H7 (cell line): ENCODE results near the gene LUC7L2. TPM values are rescaled to one million over a fixed set of nuclear protein-coding genes. Genes with fewer than 3 reads are reported as not detected.
"Not testable (repeated sequence)": the region's sequence is repeated elsewhere in the genome, so short reads cannot be mapped to it uniquely, and the experiment has no call there.

Experiments
- DNase-seq: peaks from one replicate; pipeline ENCODE4 v3.0.0; 2012
- H3K27me3 ChIP-seq: 2 replicates; pipeline ENCODE4 v1.6.0; 2011; ENCODE audit warnings: mild to moderate bottlenecking, low read length; ENCODE audit not compliant: control insufficient read depth, insufficient read depth
- H3K36me3 ChIP-seq: replicated peaks from 2 replicates; pipeline ENCODE4 v1.5.1; 2011; ENCODE audit warnings: low read length; ENCODE audit not compliant: control insufficient read depth, insufficient read depth
- H3K4me3 ChIP-seq: 2 replicates; pipeline ENCODE4 v1.5.1; 2011; ENCODE audit warnings: low read depth, mild to moderate bottlenecking, control low read depth, low read length, moderate library complexity; ENCODE audit not compliant: insufficient read depth
- total RNA-seq: library from RNA; depleted of rRNA; stranded (reverse); fragments of >200 nt; shearing (Covaris generic); gene quantifications from 2 replicates; pipeline ENCODE4 v1.2.3, GENCODE V29; 2014

The LUC7L2 gene
- total RNA-seq, 1 experiment from 2014 or later: 43.4 TPM

- Histone ChIP-seq H3K4me3 (no peak overlapping the region), H3K27me3 (no peaks in the 10 kb centered on the region), H3K36me3 (peaks cover 7% of the 10 kb centered on the region)
Observed at GRCh38 chr7:139397192-139397591, 37.5 kb downstream of the LUC7L2 start.

GRCh38 chr7:139403601-139404000 is 43.9 kb downstream of the LUC7L2 start:
- DNase-seq: no peak
- Histone ChIP-seq H3K4me3 (no peak overlapping the region), H3K36me3 (peaks cover 33% of the 10 kb centered on the region), H3K27me3 (no peaks in the 10 kb centered on the region)

More at GRCh38 chr7:139397192-139397591, 37.5 kb downstream of the LUC7L2 start:
- no peak for DNase-seq

- no peak overlapping the region for H3K4me3 ChIP-seq
- no peak for DNase-seq
- H3K36me3 ChIP-seq: peaks cover 27% of the 10 kb centered on the region
- no peaks in the 10 kb centered on the region for H3K27me3 ChIP-seq
Observed at GRCh38 chr7:139407555-139407954, 47.9 kb downstream of the LUC7L2 start.

- not testable (repeated sequence) for H3K27me3 ChIP-seq, DNase-seq, H3K4me3 ChIP-seq
- peaks cover 14% of the 10 kb centered on the region for H3K36me3 ChIP-seq
Observed at GRCh38 chr7:139414743-139415402, 55.2 kb downstream of the LUC7L2 start.

- Histone ChIP-seq H3K4me3 (no peak overlapping the region), H3K27me3 (no peaks in the 10 kb centered on the region), H3K36me3 (peaks cover 15% of the 10 kb centered on the region)
- no peak for DNase-seq
Observed at GRCh38 chr7:139416405-139416804, 56.7 kb downstream of the LUC7L2 start.

GRCh38 chr7:139417478-139417877 is 57.8 kb downstream of the LUC7L2 start:
- H3K27me3 ChIP-seq: no peaks in the 10 kb centered on the region
- no peak overlapping the region for H3K4me3 ChIP-seq
- peaks cover 21% of the 10 kb centered on the region for H3K36me3 ChIP-seq
- no peak for DNase-seq

GRCh38 chr7:139421123-139421522 is 61.4 kb downstream of the LUC7L2 start:
- H3K4me3 ChIP-seq: no peak overlapping the region
- no peaks in the 10 kb centered on the region for H3K27me3 ChIP-seq
- DNase-seq: no peak
- peaks cover 18% of the 10 kb centered on the region for H3K36me3 ChIP-seq

GRCh38 chr7:139422126-139422525 is 62.4 kb downstream of the LUC7L2 start:
- H3K27me3 ChIP-seq: no peaks in the 10 kb centered on the region
- peaks cover 11% of the 10 kb centered on the region for H3K36me3 ChIP-seq
- H3K4me3 ChIP-seq: no peak overlapping the region
- DNase-seq: no peak

GRCh38 chr7:139423091-139423490 is 63.4 kb downstream of the LUC7L2 start:
- DNase-seq: no peak
- Histone ChIP-seq H3K36me3 (peaks cover 11% of the 10 kb centered on the region), H3K27me3 (no peaks in the 10 kb centered on the region), H3K4me3 (no peak overlapping the region)

GRCh38 chr7:139424004-139424403 is 64.3 kb downstream of the LUC7L2 start:
- Histone ChIP-seq H3K27me3 (no peaks in the 10 kb centered on the region), H3K4me3 (no peak overlapping the region), H3K36me3 (peaks cover 9% of the 10 kb centered on the region)
- DNase-seq: no peak

- not testable (repeated sequence) for H3K27me3 ChIP-seq, H3K36me3 ChIP-seq, H3K4me3 ChIP-seq, DNase-seq
Observed at GRCh38 chr7:139425701-139426100, 66.0 kb downstream of the LUC7L2 start.

GRCh38 chr7:139426258-139427028 is 66.7 kb downstream of the LUC7L2 start:
- Histone ChIP-seq H3K27me3 (no peaks in the 10 kb centered on the region), H3K36me3 (peaks cover 8% of the 10 kb centered on the region), H3K4me3 (no peak overlapping the region)
- DNase-seq: no peak

GRCh38 chr7:139427029-139427420 is 67.3 kb downstream of the LUC7L2 start:
- no peak overlapping the region for H3K4me3 ChIP-seq
- peaks cover 7% of the 10 kb centered on the region for H3K36me3 ChIP-seq
- DNase-seq: no peak
- no peaks in the 10 kb centered on the region for H3K27me3 ChIP-seq

GRCh38 chr7:139427788-139428187 is 68.1 kb downstream of the LUC7L2 start:
- Histone ChIP-seq H3K4me3 (no peak overlapping the region), H3K27me3 (no peaks in the 10 kb centered on the region), H3K36me3 (peaks cover 2% of the 10 kb centered on the region)
- no peak for DNase-seq

- H3K4me3 ChIP-seq, H3K36me3 ChIP-seq, H3K27me3 ChIP-seq, DNase-seq: not testable (repeated sequence)
Observed at GRCh38 chr7:139429735-139430134, 70.0 kb downstream of the LUC7L2 start.
